Fibroblast of skin of scalp (primary cell): ENCODE data around the gene TLE4. TPM values are rescaled to one million over a fixed set of nuclear protein-coding genes. Genes with fewer than 3 reads are reported as not detected.
"Not testable (repeated sequence)": the region's sequence is repeated elsewhere in the genome, so short reads cannot be mapped to it uniquely, and the experiment has no call there.

ENCODE experiments used
- DNase-seq: peaks from one replicate; pipeline ENCODE4 v3.0.0-alpha.2; 2013
- polyA plus RNA-seq, 2 experiments: library from polyadenylated mRNA; unstranded; fragments of 120-200 nt; gene quantifications; one replicate each; pipeline ENCODE4 v1.2.1, GENCODE V29; 2013; ENCODE audit not compliant: insufficient read length in 2 of 2

Gene TLE4
- polyA plus RNA-seq (2013, experiment 1 of 2; ENCODE audit: insufficient read length): 33.4 TPM
- polyA plus RNA-seq (2013, experiment 2 of 2; ENCODE audit: insufficient read length): 34.3 TPM

DNA sequence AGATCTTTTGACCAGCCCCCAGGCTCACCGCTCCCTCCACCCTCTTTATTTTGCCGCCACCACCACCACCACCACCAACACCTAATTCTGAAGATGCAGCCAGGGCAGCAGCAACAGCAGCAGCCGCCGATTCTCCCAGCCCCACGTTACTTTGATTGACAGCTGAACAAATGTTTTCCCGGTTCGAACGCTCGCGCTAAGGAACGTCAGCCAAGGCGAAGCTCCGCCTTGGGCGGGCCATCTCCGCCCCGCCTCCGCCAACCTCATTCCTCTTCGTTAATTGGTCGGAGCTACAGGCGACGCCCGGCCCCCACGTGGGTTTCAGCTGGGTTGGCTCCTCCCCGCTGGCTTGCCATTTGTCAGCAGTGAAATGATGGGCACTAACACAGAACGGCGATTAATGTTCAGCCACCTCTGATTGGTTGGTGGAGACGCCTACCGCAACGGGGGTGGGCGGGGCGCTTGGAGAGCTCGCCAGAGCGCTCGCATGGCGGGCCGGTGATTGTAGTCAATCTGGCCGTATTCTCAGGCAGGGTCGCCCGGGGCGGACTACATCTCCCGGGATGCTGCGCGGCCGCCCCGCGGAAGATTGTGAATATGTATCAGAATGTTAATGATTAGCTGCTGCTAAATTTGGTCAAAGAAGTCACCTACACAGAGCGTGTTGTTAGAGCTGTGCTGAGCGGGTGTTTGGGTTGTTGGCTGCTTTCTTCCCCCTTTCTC, at the start of gene TLE4:
TLE4 (plus strand) TSS at position 657 of the 723 bp plus-strand sequence. CDS start 826 bp downstream, outside the sequence.
- DNase-seq: peak; percentile 100

- DNase-seq: no peak
These were observed 49.0 kb upstream of the TLE4 start for GRCh38 chr9:79522793-79523192.

GRCh38 chr9:79524266-79524665, 47.5 kb upstream of the TLE4 start:
- DNase-seq: no peak

GRCh38 chr9:79526149-79526672, 45.6 kb upstream of the TLE4 start:
- no peak for DNase-seq

DNA sequence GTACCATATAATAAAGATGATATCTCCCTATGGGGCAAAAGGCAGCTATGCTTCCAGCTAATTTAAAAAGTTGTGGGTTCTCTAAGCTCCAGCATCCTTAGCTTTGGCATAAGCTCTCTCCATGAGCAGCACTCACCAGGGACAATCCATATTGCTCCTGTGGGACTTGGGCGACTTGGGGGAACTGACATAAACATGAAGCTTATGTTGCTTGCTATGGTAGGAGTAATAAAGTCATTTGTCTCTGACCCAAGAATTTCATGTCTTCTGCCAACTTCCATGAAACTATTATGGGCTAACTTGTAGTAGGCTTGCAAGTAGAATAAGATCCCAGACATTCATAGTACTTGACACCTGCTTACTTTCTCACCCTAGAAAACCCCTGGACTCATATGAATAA, 36.2 kb upstream of the TLE4 start:
- DNase-seq: no peak

- DNase-seq: no peak
These were observed 33.9 kb upstream of the TLE4 start for GRCh38 chr9:79537838-79538237.

- DNase-seq: no peak
These were observed 28.8 kb upstream of the TLE4 start for GRCh38 chr9:79542735-79543620.

DNA sequence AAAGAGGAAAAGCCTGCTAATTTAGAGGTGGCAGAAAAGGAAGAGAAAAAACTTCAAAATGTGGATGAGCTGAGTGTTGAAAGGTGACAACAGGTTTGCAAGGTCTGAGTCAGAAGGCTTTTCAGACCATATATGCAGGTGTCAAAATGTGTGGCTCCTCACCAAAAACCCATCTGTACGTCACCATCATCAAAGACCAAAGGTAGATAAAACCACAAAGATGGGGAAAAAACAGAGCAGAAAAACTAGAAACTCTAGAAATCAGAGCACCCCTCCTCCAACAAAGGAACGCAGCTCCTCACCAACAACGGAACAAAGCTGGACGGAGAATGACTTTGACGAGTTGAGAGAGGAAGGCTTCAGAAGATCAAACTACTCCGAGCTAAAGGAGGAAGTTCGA, 27.4 kb upstream of the TLE4 start:
- not testable (repeated sequence) for DNase-seq

DNA sequence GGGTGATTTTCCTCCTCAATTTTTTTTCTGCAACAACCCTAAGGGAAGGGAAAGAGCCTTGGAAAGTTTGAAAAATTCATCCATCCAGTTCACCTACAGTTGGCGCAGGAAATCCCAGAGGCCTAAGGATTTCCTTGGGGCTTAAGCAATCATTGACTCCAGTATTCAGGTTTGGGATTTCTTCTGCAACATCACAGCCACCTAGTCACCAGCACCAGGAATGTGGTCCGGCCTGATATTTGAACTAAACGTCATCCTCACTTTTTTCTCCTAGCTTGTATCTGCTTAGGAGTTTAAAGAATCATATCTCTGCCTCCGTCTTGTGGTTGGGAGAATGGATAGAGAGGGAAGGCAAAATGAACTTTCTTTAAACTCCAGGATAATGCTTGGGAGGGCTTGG, 20.2 kb upstream of the TLE4 start:
- DNase-seq: no peak

DNA sequence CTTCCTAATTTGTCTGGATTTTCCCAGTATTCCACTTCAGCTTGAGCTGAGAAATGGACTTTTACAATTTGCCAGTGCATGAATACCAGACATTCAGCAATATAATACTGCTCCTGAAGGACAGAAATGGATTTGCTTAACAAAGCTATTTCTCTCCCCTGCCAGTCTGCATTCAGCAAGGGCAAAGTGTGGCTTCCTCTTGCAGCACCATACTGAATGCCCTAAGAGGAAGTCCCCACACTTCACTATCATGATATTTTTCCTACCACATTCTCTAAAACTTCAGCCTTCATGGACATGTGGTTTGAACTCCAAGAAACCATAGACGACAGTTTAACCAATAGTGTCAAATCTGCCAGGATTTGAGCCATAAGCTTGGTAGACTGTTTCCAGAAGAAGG, 19.8 kb upstream of the TLE4 start:
- DNase-seq: no peak

- DNase-seq: no peak
These were observed 16.2 kb upstream of the TLE4 start for GRCh38 chr9:79555474-79556089.

GRCh38 chr9:79559495-79560181, 12.1 kb upstream of the TLE4 start:
- no peak for DNase-seq

DNA sequence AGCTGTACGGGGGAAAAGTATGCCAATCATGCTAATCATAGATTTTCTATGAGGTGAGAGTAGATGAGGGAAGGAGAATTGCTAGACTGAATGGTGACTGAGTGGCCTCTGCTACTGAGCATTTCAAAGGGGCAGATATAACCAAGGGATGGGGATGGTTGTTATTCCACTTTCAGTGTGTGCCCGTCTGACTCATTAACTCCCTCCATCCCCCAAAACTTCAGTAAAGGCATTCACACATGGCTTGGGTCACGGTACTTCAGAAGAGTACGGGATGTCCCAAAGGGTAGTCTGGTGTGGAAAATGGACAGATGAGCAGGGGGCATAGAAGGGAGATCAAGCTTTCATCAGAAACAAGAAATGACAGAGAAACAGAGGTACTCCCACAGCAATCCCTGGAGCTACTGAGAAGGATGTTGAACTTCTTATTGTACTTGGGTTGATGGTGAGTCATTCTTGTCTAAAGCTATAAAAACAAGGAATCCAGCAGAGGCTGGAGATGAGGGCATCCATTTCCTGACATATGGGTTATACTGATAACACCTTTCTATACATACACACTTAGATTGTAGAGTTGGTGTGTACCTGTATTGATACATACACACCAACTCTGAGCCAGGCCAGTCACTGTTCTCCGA, 8.9 kb upstream of the TLE4 start:
- DNase-seq: no peak

DNA sequence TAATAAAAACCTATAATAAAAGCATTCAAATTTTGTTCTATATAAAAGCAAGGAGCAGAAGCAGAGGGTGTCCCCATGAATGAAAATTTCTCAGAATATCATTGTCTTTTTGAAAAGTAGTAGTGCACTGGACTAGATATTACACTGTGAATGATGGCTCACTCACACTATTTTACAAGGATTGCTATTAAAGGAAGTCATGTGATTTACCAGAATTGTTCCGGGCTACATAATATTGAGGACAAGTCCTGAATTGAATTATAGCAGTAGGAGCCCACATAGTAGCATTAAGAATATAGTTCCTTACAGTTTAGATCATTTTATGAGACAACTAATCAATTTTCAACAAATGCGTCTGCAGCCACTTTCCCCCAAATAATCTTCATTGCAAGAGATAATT, 7.7 kb upstream of the TLE4 start:
- DNase-seq: no peak

- no peak for DNase-seq
These were observed 6.5 kb upstream of the TLE4 start for GRCh38 chr9:79565245-79565644.

GRCh38 chr9:79567671-79568098, 4.1 kb upstream of the TLE4 start:
- DNase-seq: peak; percentile 44

GRCh38 chr9:79568337-79569101, 3.2 kb upstream of the TLE4 start:
- no peak for DNase-seq

GRCh38 chr9:79569814-79570447, 1.8 kb upstream of the TLE4 start:
- DNase-seq: no peak

DNA sequence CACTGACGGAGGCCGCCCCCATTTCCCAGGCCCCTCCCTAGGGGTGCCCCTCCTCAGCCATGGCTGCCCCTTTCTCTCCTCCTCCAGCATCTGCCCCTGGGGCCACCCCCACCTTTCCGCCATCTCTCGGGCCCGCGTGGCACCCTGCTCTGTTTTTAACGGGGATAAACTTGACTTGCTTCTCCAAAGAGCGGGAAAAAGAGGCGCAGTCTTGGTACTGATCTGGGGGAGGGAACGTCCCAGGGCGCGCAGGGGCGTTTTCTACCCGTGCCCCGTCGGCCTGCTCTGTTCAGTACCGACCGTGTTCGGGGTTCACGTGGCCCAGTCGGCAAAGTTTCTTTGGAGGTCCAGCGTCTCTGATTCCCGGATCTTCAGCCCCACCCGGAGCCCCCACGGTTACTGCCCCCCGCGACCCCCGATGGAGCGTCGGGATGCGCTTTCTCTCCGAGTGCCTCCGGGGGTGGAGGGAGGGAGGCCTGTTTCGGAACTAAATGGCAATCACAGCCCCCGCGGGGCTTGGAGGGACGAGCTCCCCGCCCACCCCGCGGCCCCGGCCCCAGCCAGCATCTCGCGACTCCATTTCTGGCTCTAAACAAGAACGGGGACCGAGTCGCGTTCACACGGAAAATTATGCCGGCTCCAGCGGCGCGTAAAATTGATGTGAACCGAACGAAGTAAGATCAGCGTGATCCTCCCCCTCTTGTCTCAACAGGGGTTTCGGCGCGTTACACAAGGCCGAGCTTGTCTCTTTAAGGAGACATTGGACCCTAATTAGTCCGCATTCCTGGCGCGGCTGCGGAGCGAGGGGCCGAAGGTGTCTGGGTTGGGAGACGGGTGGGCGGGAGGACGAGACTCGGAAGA, 1.1 kb upstream of the TLE4 start:
- DNase-seq: peak; percentile 77
